Activated CD4-positive, alpha-beta T cell treated with anti-CD3 and anti-CD28 coated beads, Interleukin-2, amount 10 ng/mL, durations not matched to agents 7 days and 5 days (primary cell): ENCODE data around the gene ELMO1. TPM values are rescaled to one million over a fixed set of nuclear protein-coding genes. Genes with fewer than 3 reads are reported as not detected.

Experiments used
- CTCF ChIA-PET: fragments of 350-600 bp; sonication (Branson Sonifier 250); formaldehyde crosslinking; loops from one replicate; lab custom pipeline; 2021; ENCODE audit warnings: antibody characterized with exemption; lab: Charles Lee
- POLR2A ChIA-PET: fragments of 350-600 bp; sonication (Branson Sonifier 250); formaldehyde crosslinking; loops from one replicate; lab custom pipeline; 2021; ENCODE audit warnings: antibody characterized with exemption; lab: Charles Lee
- DNase-seq: peaks from one replicate; pipeline ENCODE4 v3.0.0-alpha.2; 2020
- H3K27ac Mint-ChIP-seq: one replicate; pipeline ENCODE4 v1.8.0; 2021; ENCODE audit warnings: mild to moderate bottlenecking, moderate library complexity, mixed read lengths
- H3K27me3 Mint-ChIP-seq: one replicate; pipeline ENCODE4 v1.8.0; 2021; ENCODE audit warnings: mixed read lengths
- H3K36me3 Mint-ChIP-seq: one replicate; pipeline ENCODE4 v1.8.0; 2021; ENCODE audit warnings: low read depth, mixed read lengths
- H3K4me1 Mint-ChIP-seq: one replicate; pipeline ENCODE4 v1.8.0; 2021; ENCODE audit warnings: mixed read lengths
- H3K4me3 Mint-ChIP-seq: one replicate; pipeline ENCODE4 v1.8.0; 2021; ENCODE audit warnings: mild to moderate bottlenecking, moderate library complexity, mixed read lengths
- H3K9me3 Mint-ChIP-seq: one replicate; pipeline ENCODE4 v1.8.0; 2021; ENCODE audit warnings: mixed read lengths
- total RNA-seq, 2 experiments: library from RNA; stranded (reverse); gene quantifications; one replicate each; pipeline ENCODE4 v1.2.3, GENCODE V29; 2021

ELMO1 gene
- total RNA-seq, 2 experiments from 2014 or later, result 99.8 to 142 TPM

DNA sequence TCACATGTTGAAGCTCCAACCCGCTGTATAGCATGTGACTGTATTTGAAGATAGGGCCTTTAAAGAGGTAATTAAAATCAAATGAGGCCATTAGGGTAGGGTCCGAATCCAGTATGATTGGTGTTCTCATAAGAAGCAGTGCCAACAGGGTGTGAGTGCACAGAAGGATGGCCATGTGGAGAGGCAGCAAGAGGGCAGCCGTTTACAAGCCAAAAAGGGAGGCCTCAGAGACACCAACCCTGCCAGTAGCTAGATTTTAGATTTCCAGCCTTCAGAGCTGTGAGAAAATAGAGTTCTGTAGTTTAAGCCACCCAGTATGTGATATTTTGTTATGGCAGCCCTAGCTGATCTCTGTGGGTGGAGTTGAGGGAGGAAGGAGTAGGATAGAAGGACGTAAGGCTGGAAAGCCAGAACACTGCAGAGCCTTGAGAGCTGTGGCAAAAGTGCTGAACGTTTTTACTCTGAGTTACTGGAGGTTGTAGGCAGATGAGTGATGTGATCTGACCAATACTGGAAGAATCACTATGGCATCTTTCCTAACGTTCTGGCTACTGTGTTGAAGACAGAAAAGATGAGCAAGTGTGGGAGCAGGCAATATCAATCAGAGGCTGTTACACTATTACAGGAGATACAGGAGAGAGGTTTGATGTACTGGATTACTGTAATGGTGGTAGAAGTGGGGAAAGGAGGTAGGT is 334.9 kb downstream of the ELMO1 start:
- H3K27me3 Mint-ChIP-seq, result no peaks in the 10 kb centered on the region
- CTCF ChIA-PET, result no interaction called here
- H3K27ac Mint-ChIP-seq, result no peak overlapping the region

DNA sequence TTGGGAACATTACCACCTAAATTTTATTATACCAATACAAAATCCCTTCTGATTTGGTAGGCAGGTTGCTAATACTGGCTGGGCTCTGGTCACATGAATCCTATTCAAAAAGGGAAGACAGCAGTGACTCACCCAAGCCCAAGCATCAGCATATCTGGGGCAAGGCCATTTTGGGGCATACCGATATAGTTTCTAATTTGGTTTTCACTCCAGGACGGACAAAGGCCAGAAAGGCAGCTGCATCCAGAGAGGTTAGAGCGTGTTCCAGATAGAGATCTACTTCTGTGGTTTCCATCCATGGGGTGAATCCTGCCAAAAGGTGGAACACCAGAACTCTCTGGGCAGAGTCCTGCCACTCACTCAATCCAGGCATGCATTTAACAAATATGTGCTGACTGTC is 335.8 kb downstream of the ELMO1 start:
- Mint-ChIP-seq H3K27ac (no peak overlapping the region), H3K36me3 (peaks cover 36% of the 10 kb centered on the region), H3K27me3 (no peaks in the 10 kb centered on the region), H3K4me1 (peaks cover 22% of the 10 kb centered on the region), H3K4me3 (no peak overlapping the region), H3K9me3 (peaks cover 1% of the 10 kb centered on the region)
- ChIA-PET CTCF (interaction anchor here (0.8 kb wide), 1 partner anchor 22 kb away, joined by 3 read pairs; no protein-coding TSS in a partner anchor), POLR2A (no interaction called here)
- DNase-seq, result no peak

More for the DNA sequence above, 334.9 kb downstream of the ELMO1 start:
- POLR2A ChIA-PET, result interaction anchor here (0.6 to 0.7 kb wide), 2 partner anchors 149 to 171 kb away, joined by 3 to 4 read pairs; no protein-coding TSS in a partner anchor
- H3K4me3 Mint-ChIP-seq, result no peak overlapping the region
- H3K36me3 Mint-ChIP-seq, result peaks cover 36% of the 10 kb centered on the region
- H3K4me1 Mint-ChIP-seq, result peaks cover 16% of the 10 kb centered on the region
- no peak for DNase-seq
- peaks cover 1% of the 10 kb centered on the region for H3K9me3 Mint-ChIP-seq

DNA sequence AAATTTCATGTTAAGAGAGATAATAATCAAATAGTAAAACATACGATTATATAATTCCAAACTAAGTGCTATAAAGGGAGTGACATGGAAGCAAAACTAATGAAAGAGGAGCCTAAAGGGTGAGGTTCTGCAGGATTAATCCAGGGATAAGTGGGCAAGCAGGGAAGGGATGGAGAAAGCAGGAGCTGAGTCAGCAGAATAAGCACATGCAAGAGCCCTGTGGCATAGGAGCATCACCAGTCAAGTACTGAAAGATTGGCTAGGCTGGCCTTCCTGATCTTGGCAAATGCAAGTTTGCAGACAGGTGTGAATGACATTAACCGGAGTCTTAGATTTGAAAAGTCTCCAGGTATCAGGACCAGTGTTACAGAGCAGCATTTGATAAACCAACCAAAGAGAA is 336.4 kb downstream of the ELMO1 start:
- ChIA-PET POLR2A (no interaction called here), CTCF (interaction anchor here (0.8 kb wide), 1 partner anchor 23 kb away, joined by 3 read pairs; no protein-coding TSS in a partner anchor)
- Mint-ChIP-seq H3K4me3 (no peak overlapping the region), H3K27me3 (no peaks in the 10 kb centered on the region), H3K4me1 (peaks cover 22% of the 10 kb centered on the region), H3K27ac (no peak overlapping the region), H3K9me3 (peaks cover 1% of the 10 kb centered on the region), H3K36me3 (peaks cover 36% of the 10 kb centered on the region)
- no peak for DNase-seq

DNA sequence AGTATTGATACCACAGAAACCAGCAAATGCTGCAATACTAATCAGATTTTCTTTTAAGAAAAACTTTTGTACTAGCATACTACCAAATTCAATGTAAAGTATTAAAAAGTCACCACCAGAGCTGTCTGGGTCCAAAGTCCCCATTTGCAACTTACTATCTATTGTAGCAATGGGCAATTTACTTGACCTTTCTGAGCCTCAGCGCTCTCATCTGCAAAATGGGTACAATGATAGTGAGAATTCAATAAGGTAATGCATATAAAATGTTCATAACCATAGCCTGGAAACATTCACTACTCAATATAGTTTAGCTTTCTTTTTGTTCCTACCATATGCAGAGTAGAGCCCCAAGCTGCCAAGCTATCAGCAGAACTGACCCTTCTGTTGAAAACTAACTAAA is 337.2 kb downstream of the ELMO1 start:
- no peak overlapping the region for H3K27ac Mint-ChIP-seq
- no peaks in the 10 kb centered on the region for H3K27me3 Mint-ChIP-seq
- H3K4me1 Mint-ChIP-seq, result peaks cover 19% of the 10 kb centered on the region
- CTCF ChIA-PET, result no interaction called here
- H3K9me3 Mint-ChIP-seq, result peaks cover 1% of the 10 kb centered on the region
- DNase-seq, result no peak
- H3K36me3 Mint-ChIP-seq, result peaks cover 33% of the 10 kb centered on the region
- no peak overlapping the region for H3K4me3 Mint-ChIP-seq
- POLR2A ChIA-PET, result no interaction called here

DNA sequence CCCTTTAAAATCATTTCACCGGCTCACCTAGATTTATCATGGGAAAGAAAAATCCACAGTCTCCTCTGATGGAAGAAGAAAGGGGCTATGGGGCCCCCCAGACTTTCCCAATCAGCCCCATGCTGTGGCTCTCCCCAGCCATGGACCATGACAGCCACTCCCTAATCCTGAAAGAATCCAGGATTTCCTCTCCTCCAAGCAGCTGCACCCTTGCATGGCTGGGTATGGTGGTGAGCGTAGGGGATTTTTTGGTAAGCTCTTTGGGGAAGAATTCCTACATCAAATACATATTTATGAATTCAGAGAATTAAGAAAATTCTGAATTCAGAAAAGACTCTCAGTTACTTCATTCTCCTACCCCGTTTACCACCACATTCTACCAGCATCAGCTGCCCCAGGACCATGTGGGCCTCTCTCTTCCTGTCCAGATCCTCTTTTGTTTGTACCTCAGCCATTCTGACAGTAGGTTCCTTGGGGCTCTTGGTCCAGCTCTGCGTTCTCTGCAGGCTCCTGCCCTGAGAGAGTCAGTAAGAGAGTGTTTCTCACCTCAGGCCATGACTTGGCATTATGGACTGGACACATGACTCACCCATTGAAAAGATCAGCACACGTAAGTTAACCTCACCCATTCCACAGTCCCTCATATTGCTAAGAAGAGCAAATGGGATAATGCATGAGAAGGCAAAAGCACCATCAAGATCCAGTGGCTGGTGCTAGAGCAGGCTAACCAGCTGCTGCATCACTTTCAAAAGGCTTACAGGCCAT is 337.8 kb downstream of the ELMO1 start:
- peaks cover 1% of the 10 kb centered on the region for H3K9me3 Mint-ChIP-seq
- H3K36me3 Mint-ChIP-seq, result peaks cover 33% of the 10 kb centered on the region
- no peak overlapping the region for H3K4me3 Mint-ChIP-seq
- H3K27ac Mint-ChIP-seq, result no peak overlapping the region
- DNase-seq, result no peak
- H3K4me1 Mint-ChIP-seq, result peaks cover 15% of the 10 kb centered on the region
- H3K27me3 Mint-ChIP-seq, result no peaks in the 10 kb centered on the region
- ChIA-PET CTCF (no interaction called here), POLR2A (no interaction called here)

DNA sequence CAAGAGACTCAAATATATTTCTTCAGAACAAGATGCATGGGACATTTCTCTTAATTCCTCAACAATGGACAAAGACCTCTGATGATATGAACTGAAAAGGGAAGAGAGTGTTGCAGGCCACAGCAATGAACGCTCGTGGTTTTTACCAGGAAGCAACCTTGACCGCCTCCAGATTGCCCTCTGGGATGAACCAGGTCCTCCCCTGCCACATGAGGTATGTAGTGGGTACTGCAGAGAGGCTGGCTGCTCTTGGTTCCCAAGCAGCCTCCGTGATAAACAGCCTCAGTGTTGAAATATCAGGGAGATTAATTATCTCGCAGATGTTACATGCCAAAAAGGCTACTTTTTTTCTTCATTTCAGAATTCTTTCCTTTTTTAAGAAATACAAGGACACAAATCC is 338.8 kb downstream of the ELMO1 start:
- Mint-ChIP-seq H3K4me1 (peaks cover 15% of the 10 kb centered on the region), H3K36me3 (peaks cover 31% of the 10 kb centered on the region), H3K9me3 (peaks cover 1% of the 10 kb centered on the region), H3K27ac (no peak overlapping the region), H3K4me3 (no peak overlapping the region), H3K27me3 (no peaks in the 10 kb centered on the region)
- ChIA-PET POLR2A (no interaction called here), CTCF (no interaction called here)
- no peak for DNase-seq

DNA sequence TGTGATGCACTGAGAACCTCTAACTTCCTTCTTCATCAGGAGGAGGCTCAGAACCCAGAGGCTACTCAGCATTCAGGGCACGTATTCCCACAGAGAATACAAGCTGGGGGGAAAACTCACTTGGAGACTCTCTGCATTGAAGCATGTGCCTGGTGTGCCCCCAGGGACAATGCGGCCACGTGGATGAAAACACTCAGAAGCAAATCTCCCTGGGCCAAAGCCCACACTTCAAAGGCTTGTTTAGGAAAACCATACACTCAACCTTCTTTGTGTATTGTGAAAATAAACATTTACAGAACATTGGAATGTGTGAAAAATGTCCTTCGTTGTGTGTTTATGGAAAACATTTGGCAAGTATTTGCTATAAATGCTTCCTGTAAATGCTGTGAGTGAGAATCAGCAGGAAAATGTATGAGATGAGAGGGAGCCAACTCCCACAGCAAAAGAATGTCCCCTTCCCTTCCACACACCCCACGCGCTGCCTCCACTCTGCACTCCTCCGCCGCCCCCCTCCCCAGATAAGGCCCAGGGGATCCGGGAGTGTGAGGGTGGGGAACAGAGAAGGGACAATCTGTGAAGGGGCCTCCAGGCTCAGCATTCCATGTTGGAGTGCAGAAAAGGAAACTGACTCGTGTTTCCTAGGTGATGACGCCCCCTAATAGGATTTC is 339.5 kb downstream of the ELMO1 start:
- Mint-ChIP-seq H3K27ac (no peak overlapping the region), H3K4me1 (peaks cover 15% of the 10 kb centered on the region), H3K4me3 (no peak overlapping the region), H3K36me3 (peaks cover 27% of the 10 kb centered on the region), H3K27me3 (no peaks in the 10 kb centered on the region), H3K9me3 (no peaks in the 10 kb centered on the region)
- POLR2A ChIA-PET, result no interaction called here
- no peak for DNase-seq
- CTCF ChIA-PET, result no interaction called here

DNA sequence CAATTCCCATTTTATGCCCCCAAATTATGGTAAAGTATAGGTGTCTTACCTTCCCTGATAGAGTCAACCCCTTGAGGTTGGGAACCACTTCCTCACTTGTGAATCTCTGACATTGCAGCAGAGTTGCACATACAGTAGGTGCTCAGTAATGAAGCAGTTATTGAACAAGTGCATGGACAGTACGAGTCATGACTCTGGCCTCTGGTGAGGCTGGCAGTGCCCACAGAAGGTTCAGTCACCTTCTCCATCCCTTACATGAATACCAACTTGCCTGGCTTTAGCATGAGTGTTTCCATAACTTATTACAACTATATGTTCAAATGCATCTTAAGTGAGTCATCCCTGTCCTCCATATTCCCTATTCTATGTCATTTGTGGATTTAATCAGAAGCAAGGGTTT is 340.0 kb downstream of the ELMO1 start:
- CTCF ChIA-PET, result interaction anchor here (1.6 kb wide), 1 partner anchor 13 kb away, joined by 4 read pairs; no protein-coding TSS in a partner anchor
- Mint-ChIP-seq H3K4me1 (peaks cover 11% of the 10 kb centered on the region), H3K36me3 (peaks cover 22% of the 10 kb centered on the region), H3K27ac (no peak overlapping the region), H3K4me3 (no peak overlapping the region), H3K9me3 (no peaks in the 10 kb centered on the region), H3K27me3 (no peaks in the 10 kb centered on the region)
- no peak for DNase-seq
- POLR2A ChIA-PET, result no interaction called here

DNA sequence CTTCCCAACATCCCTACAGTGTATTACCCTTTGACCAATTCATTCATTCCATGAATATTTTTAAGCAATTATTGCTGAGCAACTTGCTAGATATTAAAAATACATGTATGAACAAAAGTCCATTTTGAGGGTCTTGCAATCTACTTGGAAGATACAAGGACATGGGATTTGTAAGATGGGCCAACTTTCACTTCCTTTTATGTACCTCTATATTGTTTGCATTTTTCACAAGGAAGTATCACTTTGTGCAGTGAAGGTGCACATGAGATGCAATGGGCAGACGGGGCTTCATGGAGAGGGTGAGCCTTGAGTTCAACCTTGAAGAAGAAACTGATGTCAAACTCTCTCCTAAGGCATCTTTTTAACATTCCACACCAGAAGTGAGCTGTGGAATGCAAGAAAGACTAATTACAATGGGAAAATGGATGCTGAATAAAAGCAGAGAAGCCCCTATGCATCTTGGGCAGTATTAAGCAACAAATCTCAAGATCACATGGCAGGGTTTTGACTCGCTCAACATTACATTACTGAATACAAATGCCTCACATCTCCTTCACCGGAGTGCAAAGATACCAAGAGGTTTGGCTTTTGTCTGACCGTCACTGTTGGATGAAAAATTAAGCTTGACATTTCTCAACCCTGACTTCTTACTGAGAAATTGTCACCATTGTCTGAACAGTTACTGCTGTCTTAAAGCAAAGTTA is 341.5 kb downstream of the ELMO1 start:
- DNase-seq, result no peak
- no peak overlapping the region for H3K27ac Mint-ChIP-seq
- no peaks in the 10 kb centered on the region for H3K9me3 Mint-ChIP-seq
- CTCF ChIA-PET, result interaction anchor here (1.6 kb wide), 1 partner anchor 11 kb away, joined by 4 read pairs; no protein-coding TSS in a partner anchor
- H3K36me3 Mint-ChIP-seq, result peaks cover 12% of the 10 kb centered on the region
- H3K4me3 Mint-ChIP-seq, result no peak overlapping the region
- POLR2A ChIA-PET, result no interaction called here
- no peaks in the 10 kb centered on the region for H3K27me3 Mint-ChIP-seq
- H3K4me1 Mint-ChIP-seq, result peaks cover 16% of the 10 kb centered on the region

DNA sequence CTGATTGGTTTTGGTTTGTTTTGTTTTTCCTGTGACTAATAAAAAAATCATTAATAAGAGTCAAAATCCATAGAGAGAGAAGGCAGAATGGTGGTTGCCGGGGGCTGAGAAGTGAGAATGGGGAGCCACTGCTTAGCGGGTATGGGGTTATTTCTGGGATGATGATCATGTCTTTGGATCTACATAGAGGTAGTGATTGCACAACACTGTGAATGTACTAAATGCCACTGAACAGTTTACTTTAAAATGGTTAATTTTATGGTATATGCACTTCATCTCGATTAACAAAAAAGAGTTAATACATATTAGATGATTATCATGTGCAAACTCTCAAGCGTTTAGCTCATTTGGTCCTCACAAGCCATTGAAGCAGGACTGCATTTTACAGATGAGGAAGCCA is 342.9 kb downstream of the ELMO1 start:
- H3K36me3 Mint-ChIP-seq, result peaks cover 1% of the 10 kb centered on the region
- no peak overlapping the region for H3K4me3 Mint-ChIP-seq
- no peak for DNase-seq
- ChIA-PET POLR2A (no interaction called here), CTCF (no interaction called here)
- H3K27me3 Mint-ChIP-seq, result no peaks in the 10 kb centered on the region
- no peaks in the 10 kb centered on the region for H3K9me3 Mint-ChIP-seq
- no peak overlapping the region for H3K27ac Mint-ChIP-seq
- H3K4me1 Mint-ChIP-seq, result peaks cover 30% of the 10 kb centered on the region

DNA sequence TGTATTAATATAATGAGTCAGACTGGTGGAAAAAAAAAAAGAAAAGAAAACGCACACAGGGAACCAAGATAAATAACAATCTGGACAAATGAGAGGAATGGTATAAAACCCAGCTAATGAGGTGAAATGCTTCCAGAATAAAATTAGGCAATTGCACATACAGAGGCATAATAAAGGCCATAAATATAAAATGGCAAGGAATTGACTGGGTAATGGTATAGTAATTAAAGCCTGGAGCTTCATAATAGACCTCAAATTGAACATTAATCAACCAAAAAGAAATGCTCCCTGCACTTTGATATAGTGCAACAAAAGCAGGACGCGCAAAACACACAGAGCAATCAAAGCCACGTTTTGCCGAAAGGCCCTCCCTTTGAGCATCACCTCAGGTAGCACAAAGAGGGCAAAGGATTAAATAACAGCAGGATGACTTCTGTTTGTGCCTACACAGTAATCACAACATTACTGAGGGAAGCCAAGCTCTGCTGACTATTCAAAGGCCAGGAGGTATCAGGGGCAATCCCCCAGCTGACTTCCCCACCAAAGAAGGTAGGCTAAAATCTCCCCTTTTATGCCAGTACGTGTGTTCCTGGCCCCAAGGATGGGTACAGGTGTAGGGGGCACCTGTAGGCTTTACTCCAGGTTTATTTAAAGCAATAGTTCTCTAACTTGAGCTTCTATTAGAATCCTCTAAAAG is 343.7 kb downstream of the ELMO1 start:
- Mint-ChIP-seq H3K4me3 (no peak overlapping the region), H3K4me1 (peaks cover 32% of the 10 kb centered on the region), H3K27me3 (no peaks in the 10 kb centered on the region), H3K9me3 (no peaks in the 10 kb centered on the region), H3K36me3 (peaks cover 5% of the 10 kb centered on the region), H3K27ac (no peak overlapping the region)
- DNase-seq, result no peak
- POLR2A ChIA-PET, result no interaction called here
- CTCF ChIA-PET, result no interaction called here

DNA sequence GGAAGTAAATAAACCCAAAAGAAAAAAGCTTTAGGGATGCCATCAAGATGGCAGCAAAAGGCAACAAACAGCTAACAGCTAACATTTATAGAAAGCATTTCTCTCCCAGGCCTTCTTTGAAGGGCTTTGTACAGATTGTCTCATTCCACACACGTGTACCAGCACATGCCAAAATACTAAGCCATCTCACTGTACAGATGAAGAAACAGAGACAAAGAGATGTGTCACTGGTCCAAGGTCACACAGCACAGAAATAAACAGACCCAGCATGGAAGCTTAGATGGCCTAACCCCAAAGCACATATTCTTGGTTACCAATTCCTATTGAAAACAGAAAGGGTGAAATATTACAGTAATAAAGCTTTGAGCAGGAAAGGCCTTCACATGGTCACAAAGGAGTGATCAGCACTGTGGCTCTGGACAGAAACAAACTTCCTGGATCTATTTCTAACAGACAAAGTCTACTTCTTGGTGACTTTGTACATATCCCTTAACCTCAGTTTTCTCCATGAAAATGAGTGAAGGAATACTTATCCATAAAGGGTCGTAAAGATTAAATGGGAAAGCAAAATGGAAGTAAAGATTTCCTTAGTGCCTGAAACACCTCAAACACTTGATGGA is 346.0 kb downstream of the ELMO1 start:
- no peaks in the 10 kb centered on the region for H3K9me3 Mint-ChIP-seq
- no peak for DNase-seq
- H3K27me3 Mint-ChIP-seq, result no peaks in the 10 kb centered on the region
- H3K4me3 Mint-ChIP-seq, result no peak overlapping the region
- H3K36me3 Mint-ChIP-seq, result peaks cover 5% of the 10 kb centered on the region
- peaks cover 23% of the 10 kb centered on the region for H3K4me1 Mint-ChIP-seq
- ChIA-PET CTCF (no interaction called here), POLR2A (no interaction called here)
- H3K27ac Mint-ChIP-seq, result no peak overlapping the region
